ENCODE results near the gene PACS2.

- TF ChIP-seq EZH2 (IDR thresholded peaks at IDR 0.05; ENCODE audit: borderline replicate concordance, low read length) = no peak
- TF ChIP-seq, protein P1, sequence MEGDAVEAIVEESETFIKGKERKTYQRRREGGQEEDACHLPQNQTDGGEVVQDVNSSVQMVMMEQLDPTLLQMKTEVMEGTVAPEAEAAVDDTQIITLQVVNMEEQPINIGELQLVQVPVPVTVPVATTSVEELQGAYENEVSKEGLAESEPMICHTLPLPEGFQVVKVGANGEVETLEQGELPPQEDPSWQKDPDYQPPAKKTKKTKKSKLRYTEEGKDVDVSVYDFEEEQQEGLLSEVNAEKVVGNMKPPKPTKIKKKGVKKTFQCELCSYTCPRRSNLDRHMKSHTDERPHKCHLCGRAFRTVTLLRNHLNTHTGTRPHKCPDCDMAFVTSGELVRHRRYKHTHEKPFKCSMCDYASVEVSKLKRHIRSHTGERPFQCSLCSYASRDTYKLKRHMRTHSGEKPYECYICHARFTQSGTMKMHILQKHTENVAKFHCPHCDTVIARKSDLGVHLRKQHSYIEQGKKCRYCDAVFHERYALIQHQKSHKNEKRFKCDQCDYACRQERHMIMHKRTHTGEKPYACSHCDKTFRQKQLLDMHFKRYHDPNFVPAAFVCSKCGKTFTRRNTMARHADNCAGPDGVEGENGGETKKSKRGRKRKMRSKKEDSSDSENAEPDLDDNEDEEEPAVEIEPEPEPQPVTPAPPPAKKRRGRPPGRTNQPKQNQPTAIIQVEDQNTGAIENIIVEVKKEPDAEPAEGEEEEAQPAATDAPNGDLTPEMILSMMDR (conservative IDR thresholded peaks at IDR 0.05 in 1 of 2, IDR thresholded peaks at IDR 0.05 in 1 of 2; ENCODE audit: extremely low read depth in 1 of 2, insufficient read depth in 1 of 2, low read depth in 1 of 2, low read length in 2 of 2) = no peak
Measured at GRCh38 chr14:105398726-105399465, 84.3 kb downstream of the PACS2 start.
